C4-2B (cell line): ENCODE data around the gene KNDC1.

Experiments used
- ZFX ChIP-seq: fragments of 450-650 bp; IDR thresholded peaks from 2 replicates; pipeline ENCODE4 v1.6.1; 2017
- TF ChIP-seq, protein P1 (sequence below): fragments of 450-650 bp; conservative IDR thresholded peaks from 2 replicates; pipeline ENCODE4 v1.5.1; 2017; ENCODE audit warnings: mild to moderate bottlenecking

DNA sequence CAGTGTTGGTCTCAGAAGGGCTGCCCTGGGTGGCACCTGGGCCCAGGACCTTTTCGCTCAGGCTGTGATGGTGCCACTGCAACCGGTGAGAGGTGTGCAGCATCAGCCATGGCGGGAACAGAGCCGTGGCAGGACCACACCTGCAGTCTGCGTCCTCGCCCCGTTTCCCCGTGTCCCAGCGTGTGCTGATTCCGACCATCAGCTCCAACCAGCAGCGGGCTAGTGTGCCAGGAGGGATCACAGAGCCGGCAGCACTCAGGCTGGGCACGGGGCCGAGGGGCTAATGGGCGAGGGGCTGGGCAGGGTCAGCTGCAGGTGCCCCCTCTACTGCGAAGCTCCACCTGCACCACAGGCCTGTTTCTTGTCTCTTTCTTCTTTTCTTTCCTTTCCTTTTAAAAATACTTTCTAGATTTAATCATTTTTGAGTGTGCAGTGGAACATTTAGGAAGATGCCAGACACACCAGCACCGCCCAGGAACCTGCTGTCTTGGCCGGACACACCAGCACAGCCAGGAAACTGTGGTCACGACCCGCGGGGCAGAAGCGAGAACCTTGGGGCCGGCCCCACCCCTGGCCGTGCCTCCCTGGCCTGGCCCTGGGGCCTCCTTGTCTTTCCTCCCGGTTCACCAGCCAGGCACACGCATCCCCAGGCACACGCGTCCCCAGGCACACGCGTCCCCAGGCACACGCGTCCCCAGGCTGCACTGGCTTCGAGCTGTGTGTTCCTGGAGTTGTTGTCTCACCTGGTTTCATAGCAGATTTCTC lies 37.7 kb upstream of the KNDC1 start:
- TF ChIP-seq, protein P1, sequence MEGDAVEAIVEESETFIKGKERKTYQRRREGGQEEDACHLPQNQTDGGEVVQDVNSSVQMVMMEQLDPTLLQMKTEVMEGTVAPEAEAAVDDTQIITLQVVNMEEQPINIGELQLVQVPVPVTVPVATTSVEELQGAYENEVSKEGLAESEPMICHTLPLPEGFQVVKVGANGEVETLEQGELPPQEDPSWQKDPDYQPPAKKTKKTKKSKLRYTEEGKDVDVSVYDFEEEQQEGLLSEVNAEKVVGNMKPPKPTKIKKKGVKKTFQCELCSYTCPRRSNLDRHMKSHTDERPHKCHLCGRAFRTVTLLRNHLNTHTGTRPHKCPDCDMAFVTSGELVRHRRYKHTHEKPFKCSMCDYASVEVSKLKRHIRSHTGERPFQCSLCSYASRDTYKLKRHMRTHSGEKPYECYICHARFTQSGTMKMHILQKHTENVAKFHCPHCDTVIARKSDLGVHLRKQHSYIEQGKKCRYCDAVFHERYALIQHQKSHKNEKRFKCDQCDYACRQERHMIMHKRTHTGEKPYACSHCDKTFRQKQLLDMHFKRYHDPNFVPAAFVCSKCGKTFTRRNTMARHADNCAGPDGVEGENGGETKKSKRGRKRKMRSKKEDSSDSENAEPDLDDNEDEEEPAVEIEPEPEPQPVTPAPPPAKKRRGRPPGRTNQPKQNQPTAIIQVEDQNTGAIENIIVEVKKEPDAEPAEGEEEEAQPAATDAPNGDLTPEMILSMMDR = no peak
- TF ChIP-seq ZFX = no peak
